SK-N-SH treated with all-trans-retinoic acid at 6 μM for 48 hours (cell line): ENCODE measurements around the gene BPIFB1.

Experiments used
- ATAC-seq: fragments of 200-7000 bp; cut with Tn5 transposase; 3 replicates; pipeline ENCODE4 v1.9.1; 2020; ENCODE audit warnings: mild to moderate bottlenecking, moderate library complexity
- ARNTL ChIP-seq: fragments of 450-650 bp; formaldehyde crosslinking; IDR thresholded peaks from 2 replicates; pipeline ENCODE4 v1.5.0; 2020; ENCODE audit warnings: low read depth, mild to moderate bottlenecking, moderate library complexity, borderline replicate concordance
- BACH2 ChIP-seq: fragments of 250-450 bp; sonication (Bioruptor Pico); IDR thresholded peaks from 2 replicates; pipeline ENCODE4 v1.9.0; 2021; ENCODE audit warnings: mild to moderate bottlenecking, borderline replicate concordance
- CREB5 ChIP-seq: fragments of 250-450 bp; sonication (Bioruptor Pico); IDR thresholded peaks from 2 replicates; pipeline ENCODE4 v1.5.1; 2020; ENCODE audit warnings: low read depth, mild to moderate bottlenecking, moderate library complexity
- CSDC2 ChIP-seq: fragments of 250-450 bp; sonication (Bioruptor Pico); IDR thresholded peaks from 2 replicates; pipeline ENCODE4 v1.5.0; 2020; ENCODE audit warnings: mild to moderate bottlenecking, moderate library complexity
- GLIS3 ChIP-seq: fragments of 250-450 bp; sonication (Bioruptor Pico); IDR thresholded peaks from 2 replicates; pipeline ENCODE4 v1.5.0; 2020; ENCODE audit warnings: mild to moderate bottlenecking, moderate library complexity
- OSR1 ChIP-seq: fragments of 250-450 bp; sonication (Bioruptor Pico); IDR thresholded peaks from 2 replicates; pipeline ENCODE4 v1.8.0; 2022; ENCODE audit warnings: moderate library complexity, mild to moderate bottlenecking, inconsistent platforms
- PATZ1 ChIP-seq: fragments of 250-450 bp; sonication (Bioruptor Pico); IDR thresholded peaks from 2 replicates; pipeline ENCODE4 v1.8.0; 2020; ENCODE audit warnings: mild to moderate bottlenecking, moderate library complexity, borderline replicate concordance
- PPARA ChIP-seq: fragments of 250-450 bp; sonication (Bioruptor Pico); IDR thresholded peaks from 2 replicates; pipeline ENCODE4 v1.5.0; 2020; ENCODE audit warnings: mild to moderate bottlenecking, borderline replicate concordance
- RARB ChIP-seq: fragments of 250-450 bp; sonication (Bioruptor Pico); IDR thresholded peaks from 2 replicates; pipeline ENCODE4 v1.8.0; 2021; ENCODE audit warnings: mild to moderate bottlenecking, moderate library complexity
- TCF4 ChIP-seq: fragments of 250-450 bp; sonication (Bioruptor Pico); IDR thresholded peaks from 2 replicates; pipeline ENCODE4 v1.8.0; 2021; ENCODE audit warnings: mild to moderate bottlenecking, moderate library complexity, borderline replicate concordance
- TOX ChIP-seq: fragments of 250-450 bp; sonication (Bioruptor Pico); IDR thresholded peaks from 2 replicates; pipeline ENCODE4 v1.8.0; 2021; ENCODE audit warnings: mild to moderate bottlenecking, moderate library complexity, borderline replicate concordance
- ZC3H10 ChIP-seq: fragments of 250-450 bp; sonication (Bioruptor Pico); IDR thresholded peaks from 2 replicates; pipeline ENCODE4 v1.5.1; 2021; ENCODE audit warnings: mild to moderate bottlenecking, moderate library complexity
- ZFP3 ChIP-seq: fragments of 250-450 bp; sonication (Bioruptor Pico); IDR thresholded peaks from 2 replicates; pipeline ENCODE4 v1.5.0; 2020; ENCODE audit warnings: mild to moderate bottlenecking, moderate library complexity
- ZFP30 ChIP-seq: fragments of 450-650 bp; formaldehyde crosslinking; IDR thresholded peaks from 2 replicates; pipeline ENCODE4 v1.5.0; 2022; ENCODE audit warnings: mild to moderate bottlenecking, moderate library complexity
- ZNF565 ChIP-seq: fragments of 450-650 bp; formaldehyde crosslinking; conservative IDR thresholded peaks from 2 replicates; pipeline ENCODE4 v1.5.0; 2020; ENCODE audit warnings: low read depth, mild to moderate bottlenecking, moderate library complexity
- ZNF70 ChIP-seq: fragments of 450-650 bp; formaldehyde crosslinking; IDR thresholded peaks from 2 replicates; pipeline ENCODE4 v1.5.0; 2020; ENCODE audit warnings: mild to moderate bottlenecking, moderate library complexity
- ZNF8 ChIP-seq: fragments of 450-650 bp; formaldehyde crosslinking; IDR thresholded peaks from 2 replicates; pipeline ENCODE4 v1.5.0; 2020; ENCODE audit warnings: mild to moderate bottlenecking, moderate library complexity
- TF ChIP-seq, protein P1 (sequence below): fragments of 250-450 bp; sonication (Bioruptor Pico); IDR thresholded peaks from 2 replicates; pipeline ENCODE4 v1.5.0; 2020; ENCODE audit warnings: mild to moderate bottlenecking, moderate library complexity
- TF ChIP-seq, protein P2 (sequence below): fragments of 250-450 bp; sonication (Bioruptor Pico); IDR thresholded peaks from 2 replicates; pipeline ENCODE4 v1.8.0; 2021; ENCODE audit warnings: low read depth, mild to moderate bottlenecking, moderate library complexity, borderline replicate concordance
- TF ChIP-seq, protein P3 (sequence below): fragments of 250-450 bp; sonication (Bioruptor Pico); IDR thresholded peaks from 2 replicates; pipeline ENCODE4 v1.5.1; 2021; ENCODE audit warnings: mild to moderate bottlenecking, moderate library complexity

The BPIFB1 gene

GRCh38 chr20:33276303-33277113 lies 6.5 kb upstream of the BPIFB1 start:
- no peak for ATAC-seq

GRCh38 chr20:33277471-33278441 lies 5.3 kb upstream of the BPIFB1 start:
- ATAC-seq = no peak
- TF ChIP-seq ZFP30 (CRISPR knock-in tag) (no peak), BACH2 (no peak), TCF4 (CRISPR knock-in tag) (no peak), CSDC2 (no peak), OSR1 (CRISPR knock-in tag) (no peak), TOX (no peak), PATZ1 (CRISPR knock-in tag) (no peak), ZNF8 (no peak), ZC3H10 (CRISPR knock-in tag) (no peak), ZFP3 (no peak), CREB5 (no peak), ARNTL (CRISPR knock-in tag) (no peak), GLIS3 (CRISPR knock-in tag) (no peak), PPARA (CRISPR knock-in tag) (no peak), RARB (CRISPR knock-in tag) (no peak), ZNF70 (no peak)
- TF ChIP-seq, protein P1, sequence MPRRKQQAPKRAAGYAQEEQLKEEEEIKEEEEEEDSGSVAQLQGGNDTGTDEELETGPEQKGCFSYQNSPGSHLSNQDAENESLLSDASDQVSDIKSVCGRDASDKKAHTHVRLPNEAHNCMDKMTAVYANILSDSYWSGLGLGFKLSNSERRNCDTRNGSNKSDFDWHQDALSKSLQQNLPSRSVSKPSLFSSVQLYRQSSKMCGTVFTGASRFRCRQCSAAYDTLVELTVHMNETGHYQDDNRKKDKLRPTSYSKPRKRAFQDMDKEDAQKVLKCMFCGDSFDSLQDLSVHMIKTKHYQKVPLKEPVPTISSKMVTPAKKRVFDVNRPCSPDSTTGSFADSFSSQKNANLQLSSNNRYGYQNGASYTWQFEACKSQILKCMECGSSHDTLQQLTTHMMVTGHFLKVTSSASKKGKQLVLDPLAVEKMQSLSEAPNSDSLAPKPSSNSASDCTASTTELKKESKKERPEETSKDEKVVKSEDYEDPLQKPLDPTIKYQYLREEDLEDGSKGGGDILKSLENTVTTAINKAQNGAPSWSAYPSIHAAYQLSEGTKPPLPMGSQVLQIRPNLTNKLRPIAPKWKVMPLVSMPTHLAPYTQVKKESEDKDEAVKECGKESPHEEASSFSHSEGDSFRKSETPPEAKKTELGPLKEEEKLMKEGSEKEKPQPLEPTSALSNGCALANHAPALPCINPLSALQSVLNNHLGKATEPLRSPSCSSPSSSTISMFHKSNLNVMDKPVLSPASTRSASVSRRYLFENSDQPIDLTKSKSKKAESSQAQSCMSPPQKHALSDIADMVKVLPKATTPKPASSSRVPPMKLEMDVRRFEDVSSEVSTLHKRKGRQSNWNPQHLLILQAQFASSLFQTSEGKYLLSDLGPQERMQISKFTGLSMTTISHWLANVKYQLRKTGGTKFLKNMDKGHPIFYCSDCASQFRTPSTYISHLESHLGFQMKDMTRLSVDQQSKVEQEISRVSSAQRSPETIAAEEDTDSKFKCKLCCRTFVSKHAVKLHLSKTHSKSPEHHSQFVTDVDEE (CRISPR knock-in tag) = no peak
- TF ChIP-seq, protein P2, sequence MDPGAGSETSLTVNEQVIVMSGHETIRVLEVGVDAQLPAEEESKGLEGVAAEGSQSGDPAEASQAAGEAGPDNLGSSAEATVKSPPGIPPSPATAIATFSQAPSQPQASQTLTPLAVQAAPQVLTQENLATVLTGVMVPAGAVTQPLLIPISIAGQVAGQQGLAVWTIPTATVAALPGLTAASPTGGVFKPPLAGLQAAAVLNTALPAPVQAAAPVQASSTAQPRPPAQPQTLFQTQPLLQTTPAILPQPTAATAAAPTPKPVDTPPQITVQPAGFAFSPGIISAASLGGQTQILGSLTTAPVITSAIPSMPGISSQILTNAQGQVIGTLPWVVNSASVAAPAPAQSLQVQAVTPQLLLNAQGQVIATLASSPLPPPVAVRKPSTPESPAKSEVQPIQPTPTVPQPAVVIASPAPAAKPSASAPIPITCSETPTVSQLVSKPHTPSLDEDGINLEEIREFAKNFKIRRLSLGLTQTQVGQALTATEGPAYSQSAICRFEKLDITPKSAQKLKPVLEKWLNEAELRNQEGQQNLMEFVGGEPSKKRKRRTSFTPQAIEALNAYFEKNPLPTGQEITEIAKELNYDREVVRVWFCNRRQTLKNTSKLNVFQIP (CRISPR knock-in tag) = no peak
- TF ChIP-seq, protein P3, sequence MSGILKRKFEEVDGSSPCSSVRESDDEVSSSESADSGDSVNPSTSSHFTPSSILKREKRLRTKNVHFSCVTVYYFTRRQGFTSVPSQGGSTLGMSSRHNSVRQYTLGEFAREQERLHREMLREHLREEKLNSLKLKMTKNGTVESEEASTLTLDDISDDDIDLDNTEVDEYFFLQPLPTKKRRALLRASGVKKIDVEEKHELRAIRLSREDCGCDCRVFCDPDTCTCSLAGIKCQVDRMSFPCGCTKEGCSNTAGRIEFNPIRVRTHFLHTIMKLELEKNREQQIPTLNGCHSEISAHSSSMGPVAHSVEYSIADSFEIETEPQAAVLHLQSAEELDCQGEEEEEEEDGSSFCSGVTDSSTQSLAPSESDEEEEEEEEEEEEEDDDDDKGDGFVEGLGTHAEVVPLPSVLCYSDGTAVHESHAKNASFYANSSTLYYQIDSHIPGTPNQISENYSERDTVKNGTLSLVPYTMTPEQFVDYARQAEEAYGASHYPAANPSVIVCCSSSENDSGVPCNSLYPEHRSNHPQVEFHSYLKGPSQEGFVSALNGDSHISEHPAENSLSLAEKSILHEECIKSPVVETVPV = no peak

More at GRCh38 chr20:33276303-33277113, 6.5 kb upstream of the BPIFB1 start:
- TF ChIP-seq OSR1 (CRISPR knock-in tag) (no peak), ZC3H10 (CRISPR knock-in tag) (no peak), ZFP30 (CRISPR knock-in tag) (no peak), TCF4 (CRISPR knock-in tag) (no peak), ZNF565 (no peak), ARNTL (CRISPR knock-in tag) (no peak)
- TF ChIP-seq, protein P2 (CRISPR knock-in tag) = no peak
- TF ChIP-seq, all 23 proteins: peak for 0
